ENCODE data around the gene GALNT1.
"Not testable (repeated sequence)": the region's sequence is repeated elsewhere in the genome, so short reads cannot be mapped to it uniquely, and the experiment has no call there.

The GALNT1 gene

GRCh38 chr18:35581546-35581897 lies at the start of gene GALNT1:
TSS of gene GALNT1 (plus strand) at chr18:35581740. CDS start at chr18:35654663, 72,923 bp downstream.
- peak; percentile 28 for DNase-seq

GRCh38 chr18:35533916-35534405 lies 47.6 kb upstream of the GALNT1 start:
- DNase-seq: no peak

- no peak for DNase-seq
Measured at GRCh38 chr18:35535297-35535696, 46.2 kb upstream of the GALNT1 start.

- DNase-seq: no peak
Measured at GRCh38 chr18:35542356-35542755, 39.2 kb upstream of the GALNT1 start.

GRCh38 chr18:35547008-35547605 lies 34.4 kb upstream of the GALNT1 start:
- DNase-seq: no peak

- DNase-seq: no peak
Measured at GRCh38 chr18:35549564-35549963, 32.0 kb upstream of the GALNT1 start.

GRCh38 chr18:35553300-35553699 lies 28.2 kb upstream of the GALNT1 start:
- no peak for DNase-seq

GRCh38 chr18:35555538-35555937 lies 26.0 kb upstream of the GALNT1 start:
- DNase-seq: not testable (repeated sequence)

- no peak for DNase-seq
Measured at GRCh38 chr18:35559867-35560266, 21.7 kb upstream of the GALNT1 start.

- peak; percentile 62 for DNase-seq
Measured at GRCh38 chr18:35564795-35565453, 16.6 kb upstream of the GALNT1 start.

GRCh38 chr18:35566019-35566418 lies 15.5 kb upstream of the GALNT1 start:
- no peak for DNase-seq

GRCh38 chr18:35570182-35570581 lies 11.4 kb upstream of the GALNT1 start:
- DNase-seq: no peak

GRCh38 chr18:35571138-35571537 lies 10.4 kb upstream of the GALNT1 start:
- DNase-seq: no peak

GRCh38 chr18:35572644-35573043 lies 8.9 kb upstream of the GALNT1 start:
- no peak for DNase-seq

- no peak for DNase-seq
Measured at GRCh38 chr18:35573531-35573930, 8.0 kb upstream of the GALNT1 start.

GRCh38 chr18:35576240-35576845 lies 5.2 kb upstream of the GALNT1 start:
- DNase-seq: not testable (repeated sequence)

GRCh38 chr18:35577045-35577848 lies 4.3 kb upstream of the GALNT1 start:
- no peak for DNase-seq

GRCh38 chr18:35578481-35578880 lies 3.1 kb upstream of the GALNT1 start:
- DNase-seq: no peak

GRCh38 chr18:35578936-35579335 lies 2.6 kb upstream of the GALNT1 start:
- no peak for DNase-seq

GRCh38 chr18:35580701-35581539 lies 620 bp upstream of the GALNT1 start:
- peak; percentile 59 for DNase-seq

- DNase-seq: peak; percentile 22
Measured at GRCh38 chr18:35581898-35582641, 530 bp downstream of the GALNT1 start.
